Tibial artery (tissue), 4 donors: ENCODE results near the gene MRTO4.
"Not testable (repeated sequence)": the region's sequence is repeated elsewhere in the genome, so short reads cannot be mapped to it uniquely, and the experiment has no call there.

Experiments
- DNase-seq, 2 donors: peaks; one replicate each; pipeline ENCODE4 v3.0.0-alpha.2; 2019
- H3K27ac ChIP-seq, 2 donors: fragments of 200-600 bp; sonication (generic) in 1 of 2; 1 replicate in 1 of 2; 2 replicates in 1 of 2; pipeline ENCODE4 v1.5.1; 2018 to 2019; ENCODE audit warnings: mild to moderate bottlenecking in 1 of 2
- H3K27me3 ChIP-seq, 2 donors: fragments of 200-600 bp; sonication (generic) in 1 of 2; one replicate each; pipeline versions ENCODE4 v1.5.1 to v1.6.0; 2016 to 2019
- H3K36me3 ChIP-seq, 3 donors: fragments of 200-600 bp; sonication (generic) in 2 of 3; one replicate each; pipeline ENCODE4 v1.5.1; 2016 to 2019; ENCODE audit warnings: mild to moderate bottlenecking in 2 of 3
- H3K4me1 ChIP-seq, 4 donors: fragments of 200-600 bp; sonication (generic) in 2 of 4; 1 replicate in 3 of 4; 2 replicates in 1 of 4; pipeline ENCODE4 v1.5.1; 2016 to 2019
- H3K4me3 ChIP-seq, 2 donors: fragments of 200-600 bp; sonication (generic) in 1 of 2; 1 replicate in 1 of 2; 2 replicates in 1 of 2; pipeline ENCODE4 v1.5.1; 2018 to 2019; ENCODE audit warnings: mild to moderate bottlenecking in 2 of 2
- H3K9me3 ChIP-seq, 3 donors: fragments of 200-600 bp; sonication (generic) in 1 of 3; one replicate each; pipeline ENCODE4 v1.5.1; 2016 to 2019
- CTCF ChIP-seq, 2 experiments: fragments of 200-600 bp in 1 of 2; fragments of 450-650 bp in 1 of 2; IDR thresholded peaks; one replicate each; pipeline ENCODE4 v1.5.1; 2017 to 2019; ENCODE audit warnings: antibody characterized with exemption in 2 of 2, mild to moderate bottlenecking in 1 of 2, moderate library complexity in 1 of 2
- intact Hi-C: fragments of 100-400 bp; cut with DNase I; formaldehyde crosslinking; loops from one replicate; pipeline ENCODE4 v1.15.0; 2023; ENCODE audit warnings: low total_unique reads

The MRTO4 gene

GRCh38 chr1:19220991-19221390, 30.6 kb upstream of the MRTO4 start:
- Histone ChIP-seq H3K36me3 (peaks cover 40 to 93% (median 75%) of the 10 kb centered on the region in 3 donors), H3K4me1 (no peaks in the 10 kb centered on the region), H3K4me3 (no peak overlapping the region), H3K27ac (no peak overlapping the region), H3K9me3 (no peaks in the 10 kb centered on the region), H3K27me3 (no peaks in the 10 kb centered on the region)
- no peak for TF ChIP-seq CTCF (IDR thresholded peaks at IDR 0.05)
- no peak for DNase-seq
- intact Hi-C loops = no loop called here

- intact Hi-C loops = no loop called here
- H3K27me3 ChIP-seq = no peaks in the 10 kb centered on the region
- no peak overlapping the region for H3K4me3 ChIP-seq
- H3K9me3 ChIP-seq = no peaks in the 10 kb centered on the region
- peak in 1 of 2 donors; percentile 43 for DNase-seq
- H3K4me1 ChIP-seq = no peaks in the 10 kb centered on the region
- TF ChIP-seq CTCF (IDR thresholded peaks at IDR 0.05) = no peak
- H3K27ac ChIP-seq = no peak overlapping the region
- H3K36me3 ChIP-seq = peaks cover 54 to 100% (median 90%) of the 10 kb centered on the region in 3 donors
Measured at GRCh38 chr1:19222573-19222972, 29.0 kb upstream of the MRTO4 start.

GRCh38 chr1:19222979-19223824, 28.4 kb upstream of the MRTO4 start:
- intact Hi-C loops = no loop called here
- H3K27me3 ChIP-seq = no peaks in the 10 kb centered on the region
- no peaks in the 10 kb centered on the region for H3K4me1 ChIP-seq
- no peak for TF ChIP-seq CTCF (IDR thresholded peaks at IDR 0.05)
- no peak overlapping the region for H3K27ac ChIP-seq
- no peak overlapping the region for H3K4me3 ChIP-seq
- H3K9me3 ChIP-seq = no peaks in the 10 kb centered on the region
- DNase-seq = peak in 1 of 2 donors; percentile 28
- H3K36me3 ChIP-seq = peaks cover 57 to 100% (median 93%) of the 10 kb centered on the region in 3 donors

GRCh38 chr1:19229229-19229628, 22.4 kb upstream of the MRTO4 start:
- DNase-seq = peak in 1 of 2 donors; percentile 16
- Histone ChIP-seq H3K9me3 (no peaks in the 10 kb centered on the region), H3K27ac (no peak overlapping the region), H3K4me1 (no peaks in the 10 kb centered on the region), H3K36me3 (peaks cover 61 to 100% (median 94%) of the 10 kb centered on the region in 3 donors), H3K4me3 (no peak overlapping the region), H3K27me3 (no peaks in the 10 kb centered on the region)
- intact Hi-C loops = no loop called here
- TF ChIP-seq CTCF (IDR thresholded peaks at IDR 0.05) = no peak

GRCh38 chr1:19229828-19230325, 21.7 kb upstream of the MRTO4 start:
- DNase-seq = no peak
- Histone ChIP-seq H3K36me3 (peaks cover 61 to 100% (median 95%) of the 10 kb centered on the region in 3 donors), H3K4me1 (no peaks in the 10 kb centered on the region), H3K27ac (no peak overlapping the region), H3K9me3 (no peaks in the 10 kb centered on the region), H3K27me3 (no peaks in the 10 kb centered on the region), H3K4me3 (no peak overlapping the region)
- intact Hi-C loops = loop anchor here (10.0 kb wide), 2 partner anchors 45 to 325 kb away; partner anchors contain the start of gene ALDH4A1
- no peak for TF ChIP-seq CTCF (IDR thresholded peaks at IDR 0.05)

- not testable (repeated sequence) for H3K27ac ChIP-seq, H3K27me3 ChIP-seq, H3K4me1 ChIP-seq, H3K4me3 ChIP-seq, H3K9me3 ChIP-seq
- DNase-seq = peak in 1 of 2 donors; percentile 44
- intact Hi-C loops = loop anchor here (10.0 kb wide), 2 partner anchors 47 to 327 kb away; partner anchors contain the start of gene ALDH4A1
- peaks cover 55 to 100% (median 95%) of the 10 kb centered on the region in 3 donors for H3K36me3 ChIP-seq
Measured at GRCh38 chr1:19231736-19232523, 19.7 kb upstream of the MRTO4 start.
